Epithelial cell of esophagus (primary cell): ENCODE measurements around the gene MTHFD1.

Experiments
- DNase-seq: peaks from one replicate; pipeline ENCODE4 v3.0.0; 2010; ENCODE audit warnings: low read depth
- H3K4me3 ChIP-seq: 2 replicates; pipeline ENCODE4 v1.5.1; 2011; ENCODE audit warnings: mild to moderate bottlenecking, low read length, control low read depth
- TF ChIP-seq, protein P1 (sequence below): IDR thresholded peaks from 2 replicates; pipeline ENCODE4 v1.5.1; 2011; ENCODE audit warnings: low read depth, mild to moderate bottlenecking, low read length, control low read depth, inconsistent platforms; ENCODE audit not compliant: insufficient read depth; ENCODE audit errors: missing control alignments

Gene MTHFD1

DNA sequence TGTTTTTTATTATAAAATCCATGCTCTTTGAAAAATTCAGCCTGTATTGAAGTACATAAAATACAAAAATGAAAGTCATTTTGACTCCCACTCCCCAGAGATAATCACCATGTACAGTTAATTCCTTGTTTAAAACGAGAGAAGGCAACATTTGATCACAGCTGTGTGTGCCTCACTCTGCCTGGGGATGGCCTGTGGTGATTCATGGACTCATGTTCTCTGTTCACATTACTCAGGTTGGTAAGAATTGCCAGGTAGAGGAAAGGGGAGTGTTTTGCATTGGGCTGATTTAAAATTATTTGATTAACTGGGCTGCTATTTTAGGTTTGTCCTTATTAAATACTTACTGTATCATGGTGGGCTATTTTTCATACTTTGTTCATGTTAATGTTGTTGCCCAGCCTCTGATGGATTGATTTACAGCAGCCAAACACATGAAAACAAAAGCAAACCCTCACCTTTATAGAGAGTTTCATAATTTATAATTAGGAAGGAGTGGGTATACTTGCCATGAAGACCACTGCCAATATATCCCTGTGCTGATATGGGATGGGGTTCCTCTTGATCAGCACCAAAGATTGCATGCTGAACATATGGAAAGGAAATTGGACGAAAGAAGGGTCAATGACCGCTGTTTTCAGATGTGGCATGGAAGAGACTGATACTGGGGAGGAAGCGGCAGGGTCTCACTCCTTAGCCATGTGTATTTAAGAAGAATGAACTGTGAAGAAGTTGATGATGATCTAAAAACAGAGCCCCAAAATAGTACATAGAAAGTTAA is 119.4 kb downstream of the MTHFD1 start:
- peak; percentile 86 for DNase-seq
- TF ChIP-seq, protein P1, sequence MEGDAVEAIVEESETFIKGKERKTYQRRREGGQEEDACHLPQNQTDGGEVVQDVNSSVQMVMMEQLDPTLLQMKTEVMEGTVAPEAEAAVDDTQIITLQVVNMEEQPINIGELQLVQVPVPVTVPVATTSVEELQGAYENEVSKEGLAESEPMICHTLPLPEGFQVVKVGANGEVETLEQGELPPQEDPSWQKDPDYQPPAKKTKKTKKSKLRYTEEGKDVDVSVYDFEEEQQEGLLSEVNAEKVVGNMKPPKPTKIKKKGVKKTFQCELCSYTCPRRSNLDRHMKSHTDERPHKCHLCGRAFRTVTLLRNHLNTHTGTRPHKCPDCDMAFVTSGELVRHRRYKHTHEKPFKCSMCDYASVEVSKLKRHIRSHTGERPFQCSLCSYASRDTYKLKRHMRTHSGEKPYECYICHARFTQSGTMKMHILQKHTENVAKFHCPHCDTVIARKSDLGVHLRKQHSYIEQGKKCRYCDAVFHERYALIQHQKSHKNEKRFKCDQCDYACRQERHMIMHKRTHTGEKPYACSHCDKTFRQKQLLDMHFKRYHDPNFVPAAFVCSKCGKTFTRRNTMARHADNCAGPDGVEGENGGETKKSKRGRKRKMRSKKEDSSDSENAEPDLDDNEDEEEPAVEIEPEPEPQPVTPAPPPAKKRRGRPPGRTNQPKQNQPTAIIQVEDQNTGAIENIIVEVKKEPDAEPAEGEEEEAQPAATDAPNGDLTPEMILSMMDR, result no peak
- H3K4me3 ChIP-seq, result no peak overlapping the region

DNA sequence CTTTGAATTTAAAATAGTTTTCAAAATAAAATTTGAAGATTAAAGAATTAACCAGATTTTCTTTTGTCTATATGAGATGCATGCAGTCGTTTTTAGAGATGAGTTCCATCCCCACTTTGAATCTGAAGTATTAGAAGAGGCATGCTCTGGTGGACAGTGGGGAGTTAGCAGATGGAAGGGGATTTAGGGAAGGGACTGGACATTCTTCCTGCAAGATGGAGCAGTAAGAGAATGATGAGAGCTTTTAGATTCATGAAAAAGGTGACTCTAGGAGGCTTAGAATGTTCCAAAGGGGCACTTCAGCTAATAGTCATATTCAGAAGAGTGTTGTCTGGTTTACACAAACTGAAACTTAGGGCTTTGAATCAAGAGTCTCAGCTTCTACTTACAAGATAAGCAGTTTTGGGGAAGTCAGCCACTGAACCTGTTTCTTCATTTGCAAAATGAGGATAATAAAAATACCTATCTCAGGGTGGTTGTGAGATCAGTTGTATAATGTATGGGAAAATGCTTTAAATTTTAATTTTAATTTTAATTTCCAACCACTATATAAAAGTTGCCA is 120.1 kb downstream of the MTHFD1 start:
- TF ChIP-seq, protein P1, result no peak
- H3K4me3 ChIP-seq, result no peak overlapping the region
- no peak for DNase-seq

DNA sequence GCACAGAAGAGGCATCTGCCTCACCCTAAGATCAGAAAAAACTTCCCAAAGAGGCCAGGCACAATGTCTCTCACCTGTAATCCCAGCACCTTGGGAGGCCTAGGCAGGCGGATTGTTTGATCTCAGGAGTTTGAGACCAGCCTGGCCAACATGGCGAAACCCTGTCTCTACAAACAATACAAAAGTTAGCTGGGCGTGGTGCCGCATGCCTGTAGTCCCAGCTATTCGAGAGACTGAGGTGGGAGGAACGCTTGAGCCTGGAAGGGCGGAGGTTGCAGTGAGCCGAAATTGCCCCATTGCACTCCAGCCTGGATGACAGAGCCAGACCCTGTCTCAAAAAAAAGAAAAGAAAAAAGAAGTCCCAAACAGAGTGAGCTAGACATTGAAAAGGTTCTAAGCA is 120.9 kb downstream of the MTHFD1 start:
- H3K4me3 ChIP-seq, result no peak overlapping the region
- DNase-seq, result no peak
- TF ChIP-seq, protein P1, result no peak
